Mesothelial cell of epicardium (in vitro differentiated cells): ENCODE data around the gene PDE7B. TPM values are rescaled to one million over a fixed set of nuclear protein-coding genes. Genes with fewer than 3 reads are reported as not detected.

Experiments
- DNase-seq, 2 experiments: peaks; one replicate each; pipeline ENCODE4 v3.0.0; 2021; ENCODE audit warnings: low spot score in 2 of 2; ENCODE audit not compliant: unreplicated experiment in 2 of 2
- H3K27ac Mint-ChIP-seq: 2 replicates; pipeline ENCODE4 v1.8.0; 2021; ENCODE audit warnings: mixed read lengths
- H3K27me3 Mint-ChIP-seq: 2 replicates; pipeline ENCODE4 v1.8.0; 2021; ENCODE audit warnings: low read depth, mixed read lengths
- H3K36me3 Mint-ChIP-seq: 2 replicates; pipeline ENCODE4 v1.8.0; 2021; ENCODE audit warnings: mixed read lengths
- H3K4me1 Mint-ChIP-seq: 2 replicates; pipeline ENCODE4 v1.8.0; 2021; ENCODE audit warnings: mixed read lengths
- H3K4me3 Mint-ChIP-seq: 2 replicates; pipeline ENCODE4 v1.8.0; 2021; ENCODE audit warnings: mild to moderate bottlenecking, moderate library complexity, mixed read lengths
- H3K9me3 Mint-ChIP-seq: 2 replicates; pipeline ENCODE4 v1.8.0; 2021; ENCODE audit warnings: mixed read lengths
- total RNA-seq: library from RNA; stranded (reverse); gene quantifications from 3 replicates; pipeline ENCODE4 v1.2.1, GENCODE V29; 2021
- TF ChIP-seq, protein P1 (sequence below): fragments of 200-600 bp; sonication (generic); IDR thresholded peaks from one replicate; pipeline ENCODE4 v1.5.0; 2021; ENCODE audit warnings: antibody characterized with exemption; ENCODE audit not compliant: unreplicated experiment

The PDE7B gene
- total RNA-seq, 1 donor from 2014 or later = 18.2 TPM

DNA sequence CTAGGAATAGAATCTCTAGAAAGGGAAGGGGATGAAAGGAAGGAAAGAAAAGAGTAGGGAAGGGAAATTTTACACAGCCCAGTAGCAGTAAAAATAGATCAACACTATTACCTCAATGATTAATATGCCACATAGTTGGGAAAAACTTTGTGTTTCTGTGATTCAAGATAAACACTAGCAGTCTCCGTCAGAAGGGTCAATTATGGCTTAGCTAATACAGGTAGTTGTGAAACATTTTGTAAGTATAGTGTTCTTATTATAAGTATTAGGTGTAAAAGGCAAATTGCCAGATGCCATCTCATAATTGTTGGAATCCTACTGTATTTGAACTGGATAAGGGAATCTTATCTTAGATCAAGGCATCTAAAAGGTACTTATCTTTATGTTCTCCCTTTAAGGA lies 232.9 kb downstream of the PDE7B start:
- no peak for DNase-seq
- TF ChIP-seq, protein P1, sequence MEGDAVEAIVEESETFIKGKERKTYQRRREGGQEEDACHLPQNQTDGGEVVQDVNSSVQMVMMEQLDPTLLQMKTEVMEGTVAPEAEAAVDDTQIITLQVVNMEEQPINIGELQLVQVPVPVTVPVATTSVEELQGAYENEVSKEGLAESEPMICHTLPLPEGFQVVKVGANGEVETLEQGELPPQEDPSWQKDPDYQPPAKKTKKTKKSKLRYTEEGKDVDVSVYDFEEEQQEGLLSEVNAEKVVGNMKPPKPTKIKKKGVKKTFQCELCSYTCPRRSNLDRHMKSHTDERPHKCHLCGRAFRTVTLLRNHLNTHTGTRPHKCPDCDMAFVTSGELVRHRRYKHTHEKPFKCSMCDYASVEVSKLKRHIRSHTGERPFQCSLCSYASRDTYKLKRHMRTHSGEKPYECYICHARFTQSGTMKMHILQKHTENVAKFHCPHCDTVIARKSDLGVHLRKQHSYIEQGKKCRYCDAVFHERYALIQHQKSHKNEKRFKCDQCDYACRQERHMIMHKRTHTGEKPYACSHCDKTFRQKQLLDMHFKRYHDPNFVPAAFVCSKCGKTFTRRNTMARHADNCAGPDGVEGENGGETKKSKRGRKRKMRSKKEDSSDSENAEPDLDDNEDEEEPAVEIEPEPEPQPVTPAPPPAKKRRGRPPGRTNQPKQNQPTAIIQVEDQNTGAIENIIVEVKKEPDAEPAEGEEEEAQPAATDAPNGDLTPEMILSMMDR = no peak
- no peak overlapping the region for H3K4me3 Mint-ChIP-seq
- H3K36me3 Mint-ChIP-seq = peaks cover 5% of the 10 kb centered on the region
- H3K9me3 Mint-ChIP-seq = peaks cover 7% of the 10 kb centered on the region
- peaks cover 23% of the 10 kb centered on the region for H3K4me1 Mint-ChIP-seq
- no peak overlapping the region for H3K27ac Mint-ChIP-seq
- no peaks in the 10 kb centered on the region for H3K27me3 Mint-ChIP-seq

DNA sequence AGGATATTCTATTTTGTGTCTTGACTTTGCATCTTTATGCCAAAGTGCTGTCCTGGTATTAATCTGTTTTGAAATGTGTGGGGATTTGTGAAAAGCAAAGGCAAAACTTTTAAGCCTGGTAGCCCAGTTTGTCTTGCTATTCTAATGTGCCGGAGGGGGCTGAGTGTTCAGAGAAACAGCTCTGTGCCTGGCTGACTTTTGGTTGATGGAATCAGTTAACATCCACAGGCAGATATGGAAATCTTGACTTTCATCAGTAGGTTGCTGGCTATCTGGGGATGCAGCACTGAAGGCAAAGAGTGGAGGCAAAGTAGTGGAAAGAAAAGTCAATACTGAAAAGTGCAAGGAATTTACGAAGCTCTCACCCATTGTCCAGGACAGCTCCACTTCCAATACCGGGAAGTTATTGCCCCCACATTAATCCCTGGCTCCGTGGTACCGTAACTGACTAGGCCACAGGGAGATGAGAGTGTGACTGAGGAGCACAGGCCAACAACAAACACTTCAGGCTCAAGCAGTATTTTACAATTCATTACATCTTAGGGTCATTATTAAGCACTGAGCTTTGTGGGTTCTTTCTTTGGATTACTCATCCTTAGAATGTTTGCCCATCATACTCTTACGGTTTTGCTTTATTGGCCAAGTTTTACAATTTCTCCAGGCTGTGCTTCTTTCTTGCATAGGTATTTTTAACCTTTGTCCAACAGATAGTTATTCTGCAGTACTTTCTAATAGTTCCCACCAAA lies 234.0 kb downstream of the PDE7B start:
- no peak for DNase-seq
- TF ChIP-seq, protein P1 = no peak
- H3K27ac Mint-ChIP-seq = peak overlapping the region; percentile 45
- peaks cover 5% of the 10 kb centered on the region for H3K36me3 Mint-ChIP-seq
- no peaks in the 10 kb centered on the region for H3K27me3 Mint-ChIP-seq
- H3K4me1 Mint-ChIP-seq = peaks cover 29% of the 10 kb centered on the region
- H3K9me3 Mint-ChIP-seq = peaks cover 7% of the 10 kb centered on the region
- H3K4me3 Mint-ChIP-seq = no peak overlapping the region

DNA sequence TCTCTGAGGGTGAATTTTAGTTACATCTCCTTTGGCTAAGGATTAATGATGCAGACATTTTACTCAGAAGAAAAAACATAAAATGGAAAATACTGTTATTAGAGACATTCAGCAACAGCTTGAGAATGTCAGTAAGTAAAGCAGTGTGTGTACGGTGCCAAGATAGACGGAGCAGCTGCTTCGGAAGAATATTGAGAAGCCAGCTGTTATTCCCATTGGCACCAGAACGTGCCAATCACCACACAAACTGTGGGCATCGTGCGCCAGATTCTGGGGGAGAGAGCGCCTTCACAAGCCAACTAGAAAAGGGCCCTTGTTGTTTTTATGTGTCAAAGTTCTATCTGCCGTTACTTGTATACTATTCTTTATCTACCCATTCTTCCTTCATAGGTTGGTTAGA lies 235.2 kb downstream of the PDE7B start:
- peaks cover 40% of the 10 kb centered on the region for H3K4me1 Mint-ChIP-seq
- H3K4me3 Mint-ChIP-seq = no peak overlapping the region
- DNase-seq = no peak
- TF ChIP-seq, protein P1 = no peak
- H3K27ac Mint-ChIP-seq = no peak overlapping the region
- H3K9me3 Mint-ChIP-seq = peaks cover 7% of the 10 kb centered on the region
- H3K36me3 Mint-ChIP-seq = peaks cover 5% of the 10 kb centered on the region
- no peaks in the 10 kb centered on the region for H3K27me3 Mint-ChIP-seq

DNA sequence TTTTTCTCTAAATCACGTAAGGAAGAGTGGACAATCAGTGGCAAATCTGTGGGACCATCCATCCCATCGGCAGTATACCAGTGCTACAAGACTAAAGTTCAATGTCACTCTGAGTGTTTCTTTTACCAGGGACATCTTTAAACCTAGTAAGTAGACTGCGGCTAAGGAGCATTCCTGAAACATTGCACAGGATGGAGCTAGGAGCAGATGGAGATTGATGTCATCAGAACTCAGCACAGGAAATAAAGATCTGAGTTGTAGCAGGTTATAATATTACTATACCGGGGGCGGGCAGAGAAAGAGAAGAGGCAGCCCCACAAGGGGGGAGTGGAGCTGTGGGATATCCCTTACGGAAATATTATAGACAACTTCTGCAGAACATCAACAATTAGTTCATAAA lies 236.5 kb downstream of the PDE7B start:
- no peak overlapping the region for H3K27ac Mint-ChIP-seq
- no peak for DNase-seq
- H3K27me3 Mint-ChIP-seq = no peaks in the 10 kb centered on the region
- peaks cover 3% of the 10 kb centered on the region for H3K36me3 Mint-ChIP-seq
- H3K4me3 Mint-ChIP-seq = no peak overlapping the region
- peaks cover 41% of the 10 kb centered on the region for H3K4me1 Mint-ChIP-seq
- TF ChIP-seq, protein P1 = no peak
- H3K9me3 Mint-ChIP-seq = no peaks in the 10 kb centered on the region

DNA sequence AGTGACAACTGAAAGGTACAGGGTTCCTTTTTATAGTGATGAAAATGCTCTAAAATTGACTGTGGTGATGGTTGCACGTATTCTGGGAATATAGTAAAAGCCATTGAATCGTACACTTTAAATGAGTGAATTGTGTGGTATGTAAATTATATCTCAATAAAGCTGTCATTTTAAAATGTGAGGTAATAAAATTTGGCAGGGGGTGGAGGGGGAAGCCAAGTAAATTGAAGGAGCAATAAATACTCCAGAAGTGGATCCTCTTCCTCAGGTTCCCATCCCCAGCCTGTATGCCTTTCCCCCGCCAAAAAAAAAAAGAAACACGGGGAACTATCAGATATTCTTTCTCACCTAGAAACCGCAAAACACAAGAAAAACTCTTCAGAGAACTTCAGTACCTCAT lies 237.2 kb downstream of the PDE7B start:
- Mint-ChIP-seq H3K4me3 (no peak overlapping the region), H3K36me3 (peaks cover 7% of the 10 kb centered on the region), H3K27me3 (no peaks in the 10 kb centered on the region), H3K4me1 (peaks cover 40% of the 10 kb centered on the region), H3K27ac (no peak overlapping the region), H3K9me3 (peaks cover under 1% of the 10 kb centered on the region)
- no peak for DNase-seq
- TF ChIP-seq, protein P1 = no peak

DNA sequence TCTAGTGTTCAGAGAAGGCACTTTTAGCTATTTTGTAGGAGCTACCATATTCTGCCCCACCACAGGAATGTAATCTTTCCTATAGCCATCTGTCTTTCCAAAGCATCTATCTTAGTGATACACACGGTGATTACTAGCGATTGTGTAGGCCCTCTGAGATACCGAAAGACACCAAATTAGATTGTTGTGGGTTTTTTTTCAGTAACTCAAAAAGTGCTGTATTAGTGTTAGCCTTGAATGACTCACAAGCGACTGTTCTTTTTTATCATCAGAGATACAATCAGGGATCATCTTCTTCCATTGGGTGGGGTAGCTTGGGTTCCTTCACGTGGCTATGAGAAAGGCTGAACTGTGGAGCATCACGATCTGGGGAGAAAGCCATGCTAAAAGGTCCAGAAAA lies 238.4 kb downstream of the PDE7B start:
- Mint-ChIP-seq H3K36me3 (peaks cover 16% of the 10 kb centered on the region), H3K9me3 (peaks cover 10% of the 10 kb centered on the region), H3K4me3 (no peak overlapping the region), H3K27ac (no peak overlapping the region), H3K27me3 (no peaks in the 10 kb centered on the region), H3K4me1 (peaks cover 32% of the 10 kb centered on the region)
- DNase-seq = no peak
- TF ChIP-seq, protein P1 = no peak
